Measurements from ENCODE around the gene HGF. TPM values are rescaled to one million over a fixed set of nuclear protein-coding genes. Genes with fewer than 3 reads are reported as not detected.

Gene HGF
- total RNA-seq, 1 experiment from 2014 or later = 0.72 TPM

- TF ChIP-seq GRHL2 (CRISPR knock-in tag; IDR thresholded peaks at IDR 0.05; ENCODE audit: insufficient replicate concordance, severe bottlenecking) (no peak), RELA (CRISPR knock-in tag; IDR thresholded peaks at IDR 0.05; ENCODE audit: borderline replicate concordance) (no peak), ETV6 (CRISPR knock-in tag; IDR thresholded peaks at IDR 0.05) (no peak), ZBTB43 (CRISPR knock-in tag; IDR thresholded peaks at IDR 0.05) (no peak), ZNF671 (CRISPR knock-in tag; IDR thresholded peaks at IDR 0.05) (no peak), HMGXB4 (CRISPR knock-in tag; IDR thresholded peaks at IDR 0.05) (no peak), PRDM15 (CRISPR knock-in tag; IDR thresholded peaks at IDR 0.05) (no peak), EMX1 (CRISPR knock-in tag; IDR thresholded peaks at IDR 0.05) (no peak)
These were observed 24.2 kb downstream of the HGF start (continued) for GRCh38 chr7:81745637-81746036.

- H3K27me3 Mint-ChIP-seq (ENCODE audit: low read depth) = no peaks in the 10 kb centered on the region
- ChIA-PET POLR2A (no interaction called here), CTCF (no interaction called here)
- DNase-seq (ENCODE audit: low spot score) (no peak), ATAC-seq (no peak)
- no peaks in the 10 kb centered on the region for H3K9me3 Mint-ChIP-seq
- no peak for TF ChIP-seq CREM (CRISPR knock-in tag; IDR thresholded peaks at IDR 0.05)
- no peak for TF ChIP-seq ATF3 (CRISPR knock-in tag; conservative IDR thresholded peaks at IDR 0.05)
- TF ChIP-seq PRRX2 (CRISPR knock-in tag; IDR thresholded peaks at IDR 0.05) = no peak
- no peak for TF ChIP-seq GRHL2 (CRISPR knock-in tag; IDR thresholded peaks at IDR 0.05; ENCODE audit: insufficient replicate concordance, severe bottlenecking)
- no peak for TF ChIP-seq JUN (CRISPR knock-in tag; IDR thresholded peaks at IDR 0.05)
- TF ChIP-seq ELF4 (CRISPR knock-in tag; IDR thresholded peaks at IDR 0.05; ENCODE audit: low read depth) = no peak
- peaks cover 5% of the 10 kb centered on the region for H3K4me1 Mint-ChIP-seq
- no peak overlapping the region for H3K27ac Mint-ChIP-seq
- H3K4me3 Mint-ChIP-seq = no peak overlapping the region
- H3K36me3 Mint-ChIP-seq = no peaks in the 10 kb centered on the region
These were observed 25.5 kb downstream of the HGF start for GRCh38 chr7:81744389-81744788.

GRCh38 chr7:81743665-81744064 lies 26.2 kb downstream of the HGF start:
- Mint-ChIP-seq H3K36me3 (no peaks in the 10 kb centered on the region), H3K27ac (peak overlapping the region; percentile 4; the same call in 1 of the 2 replicates), H3K9me3 (no peaks in the 10 kb centered on the region), H3K27me3 (ENCODE audit: low read depth) (no peaks in the 10 kb centered on the region), H3K4me3 (no peak overlapping the region), H3K4me1 (peaks cover 5% of the 10 kb centered on the region)
- ChIA-PET POLR2A (no interaction called here), CTCF (no interaction called here)
- DNase-seq (ENCODE audit: low spot score) (no peak), ATAC-seq (no peak)
- TF ChIP-seq ZNF512 (CRISPR knock-in tag; IDR thresholded peaks at IDR 0.05; ENCODE audit: borderline replicate concordance) (no peak), ZNF532 (CRISPR knock-in tag; IDR thresholded peaks at IDR 0.05; ENCODE audit: borderline replicate concordance) (no peak), ZNF416 (CRISPR knock-in tag; IDR thresholded peaks at IDR 0.05) (no peak), GABPB1 (CRISPR knock-in tag; IDR thresholded peaks at IDR 0.05) (no peak), E2F4 (CRISPR knock-in tag; IDR thresholded peaks at IDR 0.05; ENCODE audit: borderline replicate concordance, low read depth) (no peak), NFE2L1 (CRISPR knock-in tag; IDR thresholded peaks at IDR 0.05) (no peak), TEAD4 (CRISPR knock-in tag; IDR thresholded peaks at IDR 0.05) (no peak)
